ENCODE data around the gene KIF26B.
A peak's percentile ranks its signal among the peaks of the same experiment; 100 is the strongest.

The KIF26B gene

GRCh38 chr1:245133995-245134715 lies 20.6 kb upstream of the KIF26B start:
- DNase-seq = no peak

- no peak for DNase-seq
These were observed 12.5 kb upstream of the KIF26B start for GRCh38 chr1:245142171-245142798.

- no peak for DNase-seq
These were observed 11.8 kb upstream of the KIF26B start for GRCh38 chr1:245142976-245143375.

- no peak for DNase-seq
These were observed 10.9 kb upstream of the KIF26B start for GRCh38 chr1:245143849-245144248.

GRCh38 chr1:245148069-245148468 lies 6.7 kb upstream of the KIF26B start:
- no peak for DNase-seq

GRCh38 chr1:245148861-245149260 lies 5.9 kb upstream of the KIF26B start:
- no peak for DNase-seq

- peak in 2 of 4 experiments; percentile 18 to 29 for DNase-seq
These were observed 1.7 kb upstream of the KIF26B start for GRCh38 chr1:245153081-245153551.

GRCh38 chr1:245153552-245154428 lies 995 bp upstream of the KIF26B start:
- DNase-seq = no peak

- no peak for DNase-seq
These were observed 671 bp downstream of the KIF26B start for GRCh38 chr1:245155272-245156040.

GRCh38 chr1:245156041-245156735 lies 1.4 kb downstream of the KIF26B start:
- peak; percentile 21 to 46 (median 38) for DNase-seq

- DNase-seq = no peak
These were observed 2.1 kb downstream of the KIF26B start for GRCh38 chr1:245156736-245157505.

- no peak for DNase-seq
These were observed 4.1 kb downstream of the KIF26B start for GRCh38 chr1:245158913-245159312.

GRCh38 chr1:245160288-245160687 lies 5.5 kb downstream of the KIF26B start:
- no peak for DNase-seq

- no peak for DNase-seq
These were observed 6.1 kb downstream of the KIF26B start for GRCh38 chr1:245160741-245161400.

GRCh38 chr1:245161866-245162265 lies 7.1 kb downstream of the KIF26B start:
- no peak for DNase-seq

GRCh38 chr1:245166471-245166885 lies 11.7 kb downstream of the KIF26B start:
- DNase-seq = no peak

GRCh38 chr1:245168086-245168485 lies 13.3 kb downstream of the KIF26B start:
- no peak for DNase-seq

GRCh38 chr1:245168906-245169305 lies 14.1 kb downstream of the KIF26B start:
- DNase-seq = no peak

- no peak for DNase-seq
These were observed 14.6 kb downstream of the KIF26B start for GRCh38 chr1:245169376-245169775.

- DNase-seq = no peak
These were observed 17.2 kb downstream of the KIF26B start for GRCh38 chr1:245172026-245172425.

GRCh38 chr1:245172829-245173228 lies 18.0 kb downstream of the KIF26B start:
- DNase-seq = no peak
